NCI-H2029 treated with DMSO at 0.1 percent for 48 hours (cell line): ENCODE data around the gene HOXD11.

Experiments used
- DNase-seq: peaks from one replicate; lab custom pipeline; 2025; lab: John Stamatoyannopoulos, UW

HOXD11 gene

DNA sequence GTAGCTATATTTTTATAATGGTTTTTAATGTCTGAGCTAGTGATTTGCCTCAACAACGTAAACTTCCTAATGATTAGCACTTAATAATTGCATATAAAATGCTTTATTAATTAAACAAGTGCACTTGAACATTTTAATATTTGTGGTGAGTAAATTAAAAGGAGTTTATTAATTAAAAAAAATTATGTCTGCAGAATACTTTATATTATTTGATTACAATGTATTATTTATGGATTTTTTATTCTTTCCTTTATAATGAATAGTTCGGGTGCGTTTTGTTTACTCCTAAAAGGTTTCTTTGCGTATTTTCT is 24.7 kb downstream of the HOXD11 start:
- DNase-seq: no peak

DNA sequence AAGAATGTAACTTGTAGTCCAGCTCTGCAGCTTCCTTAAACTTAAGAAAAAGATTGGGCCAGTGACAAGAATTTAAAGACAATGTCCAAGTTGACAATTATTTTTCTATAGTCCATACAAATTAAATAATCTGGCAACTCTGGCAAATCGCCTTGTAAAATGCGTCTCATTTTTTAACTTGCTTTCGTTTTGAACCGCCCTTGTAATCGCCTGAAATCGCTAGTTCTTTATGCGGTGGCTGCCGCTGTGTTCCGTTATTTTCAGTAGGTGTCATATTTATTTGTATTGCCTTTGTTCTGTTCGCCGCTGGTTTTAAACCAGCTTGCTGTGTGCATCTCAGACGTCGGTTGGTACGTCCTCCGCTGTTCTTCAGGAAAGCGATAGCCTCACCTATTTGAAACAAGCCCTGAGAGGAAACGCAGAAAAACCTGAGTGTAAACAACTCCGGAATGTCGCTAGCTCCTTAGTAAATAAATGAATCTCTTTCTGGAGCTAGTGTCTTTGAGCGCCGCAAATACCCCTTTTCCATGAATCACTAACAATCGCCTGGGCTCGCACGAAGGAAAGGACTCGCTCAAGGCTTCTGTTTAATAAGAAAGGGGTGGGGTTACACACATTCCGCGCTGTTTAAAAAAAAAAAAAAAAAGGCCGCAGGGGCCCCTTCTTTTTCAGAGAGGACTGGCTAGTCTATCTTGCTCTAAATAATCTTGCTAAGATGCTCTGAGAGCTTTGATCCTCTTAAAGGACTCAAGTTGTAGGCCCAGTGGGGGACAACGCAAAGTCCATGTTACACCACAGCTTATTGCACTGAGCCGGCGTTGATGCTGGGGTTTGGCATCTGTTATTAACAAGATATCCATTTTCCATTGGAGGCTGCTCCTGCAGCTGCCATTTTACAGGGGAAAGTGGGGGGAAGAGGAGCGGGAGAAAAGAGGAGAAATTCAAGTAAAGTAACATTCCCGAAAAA is 25.4 kb downstream of the HOXD11 start:
- DNase-seq: peak; percentile 82

DNA sequence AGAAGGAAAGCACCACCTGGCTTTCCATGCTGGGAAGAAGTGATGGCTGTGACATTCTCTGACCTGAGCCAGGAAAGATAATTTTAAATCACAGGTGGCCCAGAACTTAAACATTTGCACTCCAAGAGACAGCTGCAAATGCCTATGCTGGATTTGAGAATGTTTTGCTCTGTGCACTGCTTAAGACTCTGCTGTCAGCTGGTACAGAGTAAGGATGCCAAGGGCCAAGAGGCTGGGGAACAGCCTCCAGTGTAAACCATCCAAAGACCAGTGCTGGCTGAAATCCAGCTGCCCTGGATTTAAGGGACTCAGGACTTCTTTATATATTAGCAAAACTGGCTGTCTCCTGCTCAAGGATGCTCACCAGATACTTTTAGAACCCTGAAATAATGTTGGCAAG is 26.3 kb downstream of the HOXD11 start:
- DNase-seq: no peak

DNA sequence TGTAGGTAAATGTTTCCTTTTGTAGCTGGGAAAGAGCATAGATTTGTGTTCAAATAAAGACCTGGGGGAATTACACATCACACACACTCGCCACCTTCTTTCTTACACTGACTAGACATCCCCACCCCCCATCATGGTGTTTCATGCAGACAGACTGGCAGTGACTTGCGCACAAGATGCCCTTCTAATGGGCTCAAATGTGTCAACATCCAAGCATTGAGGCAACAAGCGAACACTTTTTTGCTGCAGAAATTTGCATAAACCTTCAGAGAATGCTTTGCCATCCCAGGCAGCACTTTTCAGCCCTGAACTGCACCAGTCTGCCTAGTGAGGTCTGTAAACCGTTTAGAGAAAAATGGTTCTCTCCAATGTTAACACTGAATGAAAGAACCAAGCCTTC is 27.0 kb downstream of the HOXD11 start:
- DNase-seq: no peak

DNA sequence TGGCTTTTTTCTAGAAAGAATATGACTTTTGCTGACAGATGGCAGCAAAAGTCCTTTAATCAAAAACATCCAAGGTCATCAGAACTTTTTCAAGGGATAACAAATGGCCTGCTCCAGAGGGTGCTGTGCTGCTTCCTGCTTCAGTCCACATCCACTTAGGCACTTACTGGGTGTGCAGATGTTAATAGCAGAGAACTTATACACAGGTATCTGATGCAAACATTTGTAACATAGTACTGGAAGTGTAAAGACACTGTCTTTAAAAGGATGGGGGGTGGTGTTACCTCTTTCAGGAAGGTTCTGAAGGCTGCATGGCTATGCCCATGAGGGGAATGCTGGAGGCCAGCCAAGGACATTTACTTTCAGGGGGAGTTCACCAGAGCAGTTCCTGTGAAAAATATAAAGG is 28.0 kb downstream of the HOXD11 start:
- DNase-seq: no peak

DNA sequence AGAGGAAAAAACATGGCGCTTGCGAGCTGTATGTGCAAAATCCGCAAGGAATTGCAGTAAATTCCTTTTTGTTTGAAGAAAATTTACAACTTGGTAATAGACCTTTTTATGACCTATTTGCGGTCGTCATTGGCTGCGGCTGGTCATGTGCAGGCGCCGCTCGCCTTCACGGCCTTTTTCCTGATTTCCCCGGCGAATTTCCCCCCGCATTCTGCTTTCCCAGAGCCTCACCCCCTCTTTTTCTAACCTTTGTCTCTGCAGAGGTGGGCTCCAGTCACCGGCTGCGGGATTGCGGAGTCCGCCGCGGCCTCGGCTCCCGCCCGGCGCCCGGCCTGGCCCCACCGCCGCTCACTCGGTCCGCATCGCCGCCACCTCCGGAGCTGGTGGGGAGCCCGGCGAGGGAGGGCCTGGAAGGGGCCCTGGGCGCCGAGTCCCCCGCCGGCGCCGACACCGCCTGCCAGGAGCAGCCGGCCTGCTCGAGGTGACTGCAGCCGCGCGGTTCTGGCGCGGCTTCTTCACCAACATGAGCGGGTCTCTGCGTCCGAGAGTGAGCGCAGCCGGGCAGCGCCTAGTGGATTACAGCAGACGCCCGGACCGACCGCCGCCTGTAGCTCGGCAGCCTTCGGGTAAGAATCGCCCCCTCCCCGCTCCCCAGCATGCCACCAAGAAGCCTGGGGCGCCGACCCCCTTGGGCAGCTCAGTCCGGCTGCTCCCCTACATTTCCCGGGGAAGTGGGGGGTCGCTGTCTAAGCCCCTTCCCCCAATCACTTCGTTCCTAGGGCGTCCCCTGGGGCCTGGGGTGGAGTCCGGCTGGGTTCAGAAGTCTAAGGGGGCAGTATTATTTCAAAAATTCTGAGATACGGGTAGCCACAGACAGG is 29.5 kb downstream of the HOXD11 start:
- no peak for DNase-seq

DNA sequence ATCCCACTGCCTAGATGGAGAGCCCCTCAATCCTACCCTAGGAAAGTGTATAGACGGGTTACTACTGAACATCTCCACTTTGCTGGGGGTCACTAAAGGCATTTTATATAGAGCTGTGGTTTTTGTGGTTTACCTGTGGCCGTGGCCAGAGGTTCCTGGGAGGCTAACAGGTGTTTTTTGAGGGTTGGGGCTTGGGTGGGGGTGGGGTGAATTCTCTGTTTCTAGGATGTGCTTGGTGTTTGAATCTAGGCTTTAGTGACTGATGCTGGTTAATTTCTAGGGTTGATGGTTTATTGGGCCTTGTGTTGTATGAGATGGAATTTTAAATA is 30.1 kb downstream of the HOXD11 start:
- no peak for DNase-seq

DNA sequence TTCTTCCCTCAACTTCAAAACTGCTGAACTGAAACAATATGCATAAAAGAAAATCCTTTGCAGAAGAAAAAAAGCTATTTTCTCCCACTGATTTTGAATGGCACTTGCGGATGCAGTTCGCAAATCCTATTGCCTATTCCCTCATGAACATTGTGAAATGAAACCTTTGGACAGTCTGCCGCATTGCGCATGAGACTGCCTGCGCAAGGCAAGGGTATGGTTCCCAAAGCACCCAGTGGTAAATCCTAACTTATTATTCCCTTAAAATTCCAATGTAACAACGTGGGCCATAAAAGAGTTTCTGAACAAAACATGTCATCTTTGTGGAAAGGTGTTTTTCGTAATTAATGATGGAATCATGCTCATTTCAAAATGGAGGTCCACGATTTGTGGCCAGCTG is 30.8 kb downstream of the HOXD11 start:
- no peak for DNase-seq

DNA sequence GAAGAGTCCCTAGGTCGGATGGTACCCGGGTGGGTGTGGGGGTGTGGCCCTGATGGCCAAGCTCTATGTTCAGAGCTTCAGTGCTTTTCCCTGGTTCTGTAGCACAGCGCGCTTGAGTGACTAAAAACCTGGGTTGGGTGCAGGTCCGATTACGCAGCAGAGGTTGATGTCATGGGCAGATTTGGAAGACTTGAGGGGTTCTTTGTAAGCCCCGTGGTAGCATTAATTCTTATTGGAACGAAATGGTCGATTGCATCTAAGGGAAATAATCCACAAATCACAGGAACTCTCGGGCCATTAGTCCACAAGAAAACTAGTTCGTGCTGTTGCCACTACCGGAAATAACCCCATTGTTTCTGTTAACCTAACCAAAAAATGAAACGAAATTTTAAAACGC is 31.4 kb downstream of the HOXD11 start:
- DNase-seq: no peak

DNA sequence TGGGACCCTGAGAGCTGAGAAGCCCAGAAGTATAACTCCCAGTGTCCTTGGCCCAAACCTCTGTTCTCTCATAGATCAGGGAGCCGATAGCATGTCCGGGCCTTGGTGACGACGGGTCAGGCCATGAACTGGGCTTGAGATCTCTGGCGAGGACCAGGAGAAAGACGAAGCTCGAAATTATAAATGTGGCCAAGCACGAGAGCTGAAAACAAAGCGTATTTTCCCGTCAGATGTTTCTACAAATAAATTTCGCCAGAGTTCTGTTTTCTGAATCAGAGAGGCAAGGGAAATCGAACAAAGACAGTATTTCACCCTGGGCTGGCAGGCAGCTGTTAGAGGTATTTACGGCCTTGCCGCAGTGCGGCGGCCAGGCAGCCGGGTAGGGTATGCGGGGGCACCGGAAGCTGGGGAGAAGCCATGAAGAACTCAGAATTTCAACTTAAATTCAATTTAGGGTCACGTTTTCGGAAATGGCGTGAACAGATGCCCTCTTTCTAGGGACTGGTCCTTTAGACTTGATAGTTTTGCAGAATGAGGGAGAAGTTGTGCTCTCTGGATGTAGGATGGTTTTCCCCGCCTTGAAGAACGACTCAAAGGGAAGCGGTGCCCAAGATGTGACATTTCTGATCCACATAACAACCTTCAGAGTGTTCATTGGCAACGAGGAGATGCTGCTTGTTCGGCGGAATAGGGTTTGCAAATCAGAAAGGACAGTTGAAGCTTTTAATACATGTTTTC is 32.0 kb downstream of the HOXD11 start:
- DNase-seq: no peak

DNA sequence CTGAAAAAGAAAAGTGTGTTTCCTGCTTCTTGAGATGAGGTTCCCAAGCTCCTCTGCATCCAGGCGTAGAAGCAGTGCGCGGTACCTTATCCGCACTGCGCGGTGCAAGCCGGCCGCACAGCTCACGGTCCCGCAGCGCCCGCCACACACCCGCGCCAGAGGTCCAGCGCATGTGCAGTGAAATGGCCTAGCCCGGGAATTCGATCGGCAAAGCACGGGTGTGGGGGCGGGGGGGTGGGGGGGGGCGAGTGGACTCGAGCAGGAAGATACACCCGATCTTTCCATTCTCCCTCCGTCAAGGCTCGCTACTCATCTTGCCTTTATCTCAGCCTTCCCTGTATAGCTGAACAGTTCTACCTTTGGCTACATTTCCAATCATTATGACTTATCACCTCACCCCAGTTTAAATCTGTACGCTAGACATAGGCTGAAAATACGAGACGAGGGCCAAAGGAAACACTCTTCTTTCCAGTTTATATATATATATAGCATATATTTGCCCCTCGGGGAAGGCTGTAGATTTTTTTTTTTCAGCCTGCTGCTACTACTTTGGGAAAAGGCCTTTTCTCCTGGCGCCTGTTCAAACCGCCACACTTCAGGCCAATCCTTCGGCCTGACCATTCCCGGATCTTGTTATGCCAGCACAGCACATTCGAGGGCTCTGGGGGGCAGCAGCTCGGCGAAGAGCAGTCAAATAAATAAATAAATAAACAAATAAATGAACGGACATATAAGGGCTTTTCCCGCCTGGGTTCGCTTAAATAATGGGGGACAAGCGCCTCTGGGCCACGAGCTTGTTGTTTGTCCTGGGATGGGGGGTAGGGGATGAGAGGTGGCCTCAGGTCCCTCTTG is 32.8 kb downstream of the HOXD11 start:
- DNase-seq: peak; percentile 44

DNA sequence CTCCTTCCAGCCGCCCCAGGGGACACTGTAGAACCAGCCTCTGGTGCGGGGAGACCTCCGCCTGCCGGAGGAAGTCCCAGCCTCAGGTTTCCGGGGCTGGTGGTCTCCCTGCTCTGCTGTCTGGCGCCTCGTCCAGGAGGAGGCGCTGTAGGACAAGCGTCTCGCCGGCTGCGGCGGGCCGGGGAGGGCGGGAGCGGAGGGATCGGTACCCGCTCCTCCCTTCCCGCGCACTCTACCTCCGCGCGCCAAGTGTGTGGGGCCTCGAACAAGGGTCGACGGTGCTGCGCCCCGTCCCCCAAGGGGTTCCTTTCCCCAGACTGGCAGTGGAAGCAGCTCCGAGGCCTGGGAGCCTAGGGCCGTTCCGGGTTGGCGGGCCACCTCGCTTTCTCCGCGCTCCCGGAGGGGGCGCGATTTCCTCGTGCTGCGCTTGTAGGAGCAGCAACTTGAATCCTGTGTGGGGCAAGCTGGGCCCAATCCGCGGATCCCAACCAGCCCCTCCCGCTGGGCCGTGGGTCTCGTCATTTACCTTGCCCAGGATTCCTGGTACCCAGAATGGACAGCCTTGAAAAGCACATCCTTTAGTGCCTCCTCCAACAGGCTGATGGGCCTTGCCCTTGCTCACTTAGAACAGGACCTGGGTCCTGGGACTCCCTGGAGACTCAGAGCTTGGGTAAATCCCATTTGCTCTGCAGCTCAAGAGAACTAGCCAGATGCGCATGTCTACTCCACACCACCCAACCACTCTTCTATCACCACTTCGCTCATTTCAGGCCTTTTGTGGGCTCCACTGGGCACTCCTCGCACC is 33.6 kb downstream of the HOXD11 start:
- DNase-seq: no peak

DNA sequence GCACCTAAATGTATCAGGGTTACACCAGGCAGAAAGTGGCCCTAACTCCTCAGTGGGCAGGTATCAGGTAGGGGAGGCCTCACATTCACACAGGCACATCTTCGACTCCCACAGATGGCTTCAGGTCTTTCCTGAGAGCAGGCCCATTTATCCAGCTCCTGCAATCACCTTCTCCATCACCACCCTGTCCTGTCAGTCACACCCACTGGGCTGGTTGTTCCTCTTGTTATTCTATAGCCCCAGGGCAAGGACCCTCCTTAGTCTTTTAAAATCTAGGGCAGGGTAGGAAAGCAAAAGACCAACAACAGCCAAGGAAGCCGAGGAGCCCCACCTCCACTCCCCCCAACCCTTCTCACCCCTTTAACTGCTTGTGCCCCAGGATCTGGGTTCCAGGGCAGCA is 35.2 kb downstream of the HOXD11 start:
- DNase-seq: no peak

DNA sequence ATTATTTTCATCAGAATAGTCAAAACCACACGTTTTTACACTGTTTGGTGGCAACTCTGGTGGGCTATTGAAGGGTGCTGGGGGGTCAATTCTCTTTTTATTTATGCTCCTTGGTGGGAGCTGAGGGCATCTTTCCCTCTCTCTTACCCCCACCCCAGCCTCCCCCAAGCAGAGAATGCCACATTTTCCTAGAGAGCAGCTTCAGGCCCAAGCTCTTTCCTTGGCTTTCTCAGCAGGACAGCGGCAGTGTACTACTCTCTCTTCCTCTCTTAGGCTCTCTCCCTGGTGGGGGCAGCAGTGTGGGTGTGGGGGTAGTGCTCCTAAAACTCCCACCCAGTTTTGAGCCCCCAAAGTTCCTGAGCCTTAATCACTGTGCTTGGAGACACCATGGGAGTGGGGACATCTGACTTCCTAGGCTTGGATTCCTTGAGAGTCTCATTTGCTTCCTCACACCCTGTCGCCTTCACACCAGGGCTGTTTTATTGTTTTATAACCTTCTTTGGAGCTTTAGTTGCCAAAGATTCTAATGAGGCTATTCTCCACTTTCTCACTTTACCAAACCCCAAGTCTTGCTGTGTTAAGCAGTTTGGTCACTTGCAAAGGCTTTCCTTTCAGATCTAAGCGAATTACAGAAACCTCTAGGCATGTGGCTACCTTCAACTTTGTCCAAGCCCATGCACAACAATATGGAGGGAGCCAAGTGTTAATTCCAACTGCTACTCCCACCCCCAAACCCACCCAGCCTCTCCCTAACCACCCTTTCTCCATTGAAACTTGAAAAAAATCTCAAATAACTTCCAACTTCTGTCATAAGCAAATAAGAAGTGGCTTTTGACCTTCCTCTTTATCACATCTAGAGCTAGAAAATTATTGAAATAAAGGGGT is 38.2 kb downstream of the HOXD11 start:
- no peak for DNase-seq

DNA sequence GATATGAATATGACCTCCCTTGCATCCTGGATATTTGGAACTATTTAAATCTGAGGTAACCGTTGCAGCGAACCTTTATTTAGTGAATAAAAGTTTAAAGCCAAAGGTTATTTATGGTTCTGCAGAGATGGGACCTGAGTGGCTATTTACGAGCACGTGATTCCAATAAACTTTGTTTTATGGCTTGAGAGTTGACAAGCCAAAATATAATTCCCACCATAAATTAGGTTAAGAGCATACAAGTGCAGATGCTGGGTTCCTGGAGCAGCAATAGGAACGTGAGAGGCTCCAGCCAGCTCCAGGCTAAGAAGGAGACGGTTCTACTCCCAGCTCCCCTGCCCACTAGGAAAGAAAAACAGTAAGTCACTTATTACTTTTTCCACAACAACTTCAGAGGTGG is 39.0 kb downstream of the HOXD11 start:
- DNase-seq: no peak

DNA sequence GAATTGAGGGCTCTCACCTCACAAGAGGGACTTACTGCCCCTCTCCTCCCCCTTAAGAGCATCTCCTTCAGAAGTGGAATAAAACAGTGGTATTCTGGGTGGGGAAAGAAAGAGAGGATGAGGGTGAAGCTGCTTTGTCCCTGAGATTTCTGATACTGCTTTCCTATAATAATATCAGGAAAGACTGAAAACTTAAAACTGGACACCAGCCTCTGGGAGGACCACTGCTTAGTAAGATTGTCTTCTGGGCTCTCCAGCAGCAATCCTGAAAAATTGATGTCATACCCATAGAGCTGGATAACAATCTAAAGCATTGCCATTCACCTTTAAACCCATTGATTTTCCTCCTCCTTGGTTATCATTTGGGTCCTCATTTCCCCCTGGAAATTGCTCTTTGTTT is 39.6 kb downstream of the HOXD11 start:
- DNase-seq: no peak

DNA sequence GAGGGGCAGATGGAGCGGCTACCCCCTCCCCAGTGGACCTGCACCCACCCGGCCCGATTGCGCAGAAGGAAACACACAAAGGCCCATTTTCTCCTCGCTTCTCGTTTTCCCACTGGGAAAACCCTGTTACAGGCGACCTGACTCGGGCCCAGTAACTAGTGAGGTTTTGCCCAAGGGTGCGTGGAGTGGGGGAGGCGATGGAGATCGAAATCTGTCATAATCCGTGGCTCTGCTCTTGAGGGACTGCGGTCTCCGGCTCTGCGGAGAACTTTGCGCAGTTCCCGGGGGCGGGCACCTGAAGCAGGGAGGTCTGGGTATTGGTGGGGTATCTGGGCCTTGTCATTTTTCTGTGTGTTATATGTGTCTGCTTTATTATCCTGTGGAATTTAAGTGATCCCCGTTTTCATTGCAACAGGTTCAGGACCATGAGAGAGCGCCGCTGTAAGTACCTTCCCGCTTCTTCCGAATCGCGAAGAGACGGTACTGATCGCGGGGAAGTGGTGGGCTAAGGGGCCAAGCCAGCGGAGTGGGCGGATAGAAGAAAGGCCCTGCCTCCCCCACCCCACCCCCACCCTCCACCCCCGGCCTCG is 40.2 kb downstream of the HOXD11 start:
- DNase-seq: no peak

DNA sequence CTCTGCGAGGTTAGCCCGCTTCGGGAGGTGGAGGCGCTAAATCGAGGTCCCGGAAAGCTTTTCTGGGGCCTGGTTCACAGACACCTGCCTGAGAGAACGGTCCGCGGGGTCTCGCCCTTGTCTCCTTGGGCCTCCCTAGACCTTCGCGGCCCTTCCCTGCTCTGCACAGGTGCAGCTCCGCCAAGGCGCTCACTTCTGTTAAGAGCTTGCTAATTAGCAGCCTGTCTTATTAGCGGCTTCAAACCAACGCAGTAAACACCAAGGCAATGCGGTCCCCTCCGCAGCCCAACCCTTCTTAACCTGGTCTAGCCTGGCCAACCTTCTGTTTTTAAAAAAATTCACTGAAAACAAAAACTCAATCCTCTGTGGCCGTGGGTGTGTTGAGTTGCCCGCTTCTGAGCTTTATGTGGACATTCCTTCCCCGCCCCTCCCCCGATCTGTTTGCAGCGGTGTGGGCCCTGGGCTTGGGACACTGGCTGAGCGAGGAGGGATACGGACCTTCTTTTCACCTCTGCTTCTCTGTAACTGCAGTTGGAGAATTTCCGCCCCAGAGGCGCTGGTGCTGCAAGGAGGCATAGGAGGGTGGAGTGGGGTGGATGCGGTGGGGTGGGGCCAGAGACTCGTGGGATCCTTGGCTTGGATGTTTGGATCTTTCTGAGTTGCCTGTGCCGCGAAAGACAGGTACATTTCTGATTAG is 40.9 kb downstream of the HOXD11 start:
- DNase-seq: no peak
